ENCODE results near the gene BAZ1A. TPM values are rescaled to one million over a fixed set of nuclear protein-coding genes. Genes with fewer than 3 reads are reported as not detected.

Gene BAZ1A
- total RNA-seq, 1 experiment from 2014 or later: 17.8 TPM

DNA sequence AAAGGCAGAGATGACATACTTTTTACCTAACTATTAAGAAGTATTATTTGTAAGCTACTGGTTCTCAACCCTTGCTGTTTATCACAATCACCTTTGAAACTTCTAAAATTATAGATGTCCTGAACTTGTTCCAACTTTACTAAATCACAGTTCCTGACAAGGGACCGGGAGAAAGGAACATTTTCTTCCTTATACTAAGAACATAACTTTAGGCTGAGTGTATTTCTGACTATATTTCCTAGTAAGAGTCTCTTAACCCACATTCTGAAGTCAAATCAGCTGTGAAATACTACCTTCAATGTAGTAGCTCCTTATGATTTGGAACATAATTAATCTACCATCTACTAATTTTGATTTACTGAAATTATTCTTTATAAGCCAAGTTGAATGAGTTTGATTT, 80.2 kb downstream of the BAZ1A start:
- H3K18ac ChIP-seq (ENCODE audit: insufficient read length, low read depth, low read length): no peak overlapping the region
- no CpG with 5 or more reads among the region's 1 CpG for WGBS (ENCODE audit: extremely low coverage, insufficient read length, low lambda C conversion rate)
- TF ChIP-seq CTCF (conservative IDR thresholded peaks at IDR 0.05): no peak
- no peaks in the 10 kb centered on the region for H3K79me2 ChIP-seq (ENCODE audit: insufficient read depth, low read length)
- H3K23me2 ChIP-seq (ENCODE audit: insufficient read length, low read depth, low read length, poor library complexity, severe bottlenecking): no peaks in the 10 kb centered on the region
- H3K79me1 ChIP-seq (ENCODE audit: insufficient read depth, low read depth, low read length, poor library complexity, severe bottlenecking): no peaks in the 10 kb centered on the region
- no peak overlapping the region for H2BK12ac ChIP-seq (ENCODE audit: insufficient read length, low read depth, low read length)
- H3K27ac ChIP-seq (ENCODE audit: insufficient read length, low read depth, low read length): no peak overlapping the region
- H2BK120ac ChIP-seq (ENCODE audit: low read depth, low read length, poor library complexity, severe bottlenecking): no peak overlapping the region
- H3K56ac ChIP-seq (ENCODE audit: insufficient read length, low read depth, low read length): no peak overlapping the region
- no peak overlapping the region for H2BK20ac ChIP-seq (ENCODE audit: low read depth, low read length, poor library complexity, severe bottlenecking)
- no peak overlapping the region for H4K8ac ChIP-seq (replicated peaks; ENCODE audit: insufficient read length, low read depth, low read length)
- H3K4me1 ChIP-seq (ENCODE audit: insufficient read depth, low read length): no peaks in the 10 kb centered on the region
- H3K27ac Mint-ChIP-seq: no peak overlapping the region
- no peak overlapping the region for H4K5ac ChIP-seq (ENCODE audit: insufficient read length, low read depth, low read length)
- no peaks in the 10 kb centered on the region for H3K27me3 ChIP-seq (ENCODE audit: insufficient read depth, low read length)
- no peak for DNase-seq
- no peaks in the 10 kb centered on the region for H3K27me3 Mint-ChIP-seq (ENCODE audit: low read depth)
- no peaks in the 10 kb centered on the region for H3K4me1 Mint-ChIP-seq
- H3K9me3 ChIP-seq (ENCODE audit: control insufficient read depth, low read depth, low read length): no peaks in the 10 kb centered on the region
- H3K4me3 Mint-ChIP-seq: no peak overlapping the region
- H4K20me1 ChIP-seq (ENCODE audit: control insufficient read depth, insufficient read depth, insufficient read length): no peaks in the 10 kb centered on the region
- no peak overlapping the region for H3K4me2 ChIP-seq (ENCODE audit: insufficient read depth, insufficient read length, low read length)
- no peak overlapping the region for H2AK5ac ChIP-seq (ENCODE audit: insufficient read length, low read length)
- H3K4ac ChIP-seq (ENCODE audit: low read depth, low read length): no peak overlapping the region
- no peak overlapping the region for H3T11ph ChIP-seq (ENCODE audit: low read length)
- peaks cover 5 to 12% of the 10 kb centered on the region in 2 experiments; a peak in 4 of 5 replicates for H3K9me3 Mint-ChIP-seq
- no peak overlapping the region for H2BK5ac ChIP-seq (ENCODE audit: insufficient read length, low read length)
- H3K36me3 Mint-ChIP-seq (ENCODE audit: insufficient read depth in 1 of 3, low read depth in 3 of 3): peaks cover 24 to 41% (median 31%) of the 10 kb centered on the region in 3 experiments
- H3K14ac ChIP-seq (ENCODE audit: insufficient read depth, low read length): no peak overlapping the region
- no peak overlapping the region for H2AFZ ChIP-seq (ENCODE audit: low read length)
- H3K9ac ChIP-seq (ENCODE audit: extremely low read depth, insufficient read length, low read length): no peak overlapping the region
- no peak overlapping the region for H3K23ac ChIP-seq (ENCODE audit: insufficient read length, low read depth, low read length)
- H2BK15ac ChIP-seq (ENCODE audit: low read depth, low read length): no peak overlapping the region
- H4K91ac ChIP-seq (ENCODE audit: insufficient read length, low read depth, low read length): no peak overlapping the region
